ENCODE data around the gene PRKCE.

Gene PRKCE

GRCh38 chr2:46227674-46228289, 576.3 kb downstream of the PRKCE start:
- Histone ChIP-seq H3K4me3 (ENCODE audit: extremely low read depth, insufficient read depth, low read length, poor library complexity, severe bottlenecking) (no peak overlapping the region), H3K4me1 (ENCODE audit: control insufficient read depth, insufficient read depth, low read length, poor library complexity, severe bottlenecking) (peaks cover 12% of the 10 kb centered on the region), H3K36me3 (ENCODE audit: control insufficient read depth, insufficient read depth, low read length) (no peaks in the 10 kb centered on the region), H3K9me3 (ENCODE audit: control insufficient read depth, low read length) (no peaks in the 10 kb centered on the region), H3K27ac (ENCODE audit: low read depth, low read length, severe bottlenecking) (no peak overlapping the region)
- 92% methylated on average over 7 of the region's 7 CpGs for WGBS, 2 experiments (ENCODE audit: insufficient coverage in 2 of 2)

DNA sequence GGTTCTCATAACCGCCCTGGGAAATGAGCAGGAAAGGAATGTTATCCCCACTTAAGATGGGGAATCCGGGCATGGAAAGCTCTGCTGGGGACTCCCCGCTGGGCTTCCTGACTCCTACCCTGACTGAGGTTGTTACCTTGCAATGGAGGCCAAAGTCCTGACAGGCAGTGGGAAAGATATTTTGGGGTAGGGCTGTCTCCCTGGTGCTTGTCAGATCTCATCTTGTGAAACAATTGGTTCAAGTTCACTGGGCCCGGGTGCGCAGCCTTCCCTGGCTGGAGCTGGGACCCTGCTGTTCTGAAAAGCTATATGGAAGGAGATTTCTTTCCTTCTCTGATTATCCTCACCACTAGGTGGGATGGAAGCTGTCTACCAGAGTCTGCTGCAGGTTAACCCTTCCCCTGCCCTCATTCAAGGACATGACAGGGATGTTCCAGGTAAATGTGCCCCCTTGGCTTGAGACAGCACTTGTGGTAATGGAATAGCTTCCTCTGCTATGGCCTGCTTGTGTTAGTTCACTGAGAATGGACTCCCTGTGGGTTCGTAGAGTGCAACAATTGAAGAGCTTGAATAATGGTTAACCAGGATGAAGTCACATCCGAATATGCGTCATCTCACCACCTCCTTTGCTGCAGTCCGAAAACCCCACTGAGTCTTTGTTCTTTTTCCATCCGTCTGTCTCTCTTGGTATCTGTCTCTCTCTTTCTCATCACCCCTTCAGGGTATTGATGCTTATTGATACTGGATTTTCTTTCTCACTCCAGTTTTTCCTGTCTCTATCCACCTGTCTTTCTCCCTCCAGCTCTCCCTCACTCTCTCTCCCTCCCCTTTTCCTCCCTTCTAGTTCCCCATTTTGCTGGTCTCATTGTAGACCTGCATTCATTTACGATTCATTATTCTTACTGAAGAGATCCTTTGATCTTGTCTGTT, 577.9 kb downstream of the PRKCE start:
- 50 to 59% methylated on average over 7 to 8 of the region's 11 CpGs for WGBS, 2 experiments (ENCODE audit: insufficient coverage in 2 of 2)
- no peak overlapping the region for H3K27ac ChIP-seq (ENCODE audit: low read depth, low read length, severe bottlenecking)

DNA sequence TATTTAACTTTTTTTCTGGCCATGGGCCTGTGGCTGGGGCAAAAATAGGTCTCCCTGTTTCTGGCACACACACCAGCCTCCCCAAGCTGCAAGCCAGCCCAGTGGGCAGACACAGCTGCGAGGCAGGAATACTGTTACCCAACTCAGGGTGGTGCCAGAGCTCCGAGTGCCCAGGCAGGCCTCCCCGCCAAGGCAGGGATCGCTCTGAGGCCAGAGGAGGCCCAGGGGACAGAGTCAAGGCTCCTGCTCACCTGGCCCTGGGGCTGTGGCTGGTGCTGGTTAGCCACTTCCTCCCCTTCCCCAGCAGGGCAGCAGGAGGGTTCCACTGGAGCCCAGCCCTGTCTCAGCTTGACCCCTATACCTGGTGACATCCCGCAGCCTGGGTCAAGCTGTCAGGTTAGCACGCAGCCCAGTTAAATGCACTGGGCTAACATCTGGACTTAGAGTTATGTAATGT, 578.7 kb downstream of the PRKCE start:
- Histone ChIP-seq H3K4me3 (ENCODE audit: extremely low read depth, insufficient read depth, low read length, poor library complexity, severe bottlenecking) (no peak overlapping the region), H3K9me3 (ENCODE audit: control insufficient read depth, low read length) (no peaks in the 10 kb centered on the region), H3K36me3 (ENCODE audit: control insufficient read depth, insufficient read depth, low read length) (no peaks in the 10 kb centered on the region), H3K4me1 (ENCODE audit: control insufficient read depth, insufficient read depth, low read length, poor library complexity, severe bottlenecking) (peaks cover 12% of the 10 kb centered on the region), H3K27ac (ENCODE audit: low read depth, low read length, severe bottlenecking) (no peak overlapping the region)
- WGBS, 2 experiments (ENCODE audit: insufficient coverage in 2 of 2) = 81 to 86% methylated on average over 4 to 5 of the region's 6 CpGs

More for the DNA sequence above, 577.9 kb downstream of the PRKCE start:
- H3K4me1 ChIP-seq (ENCODE audit: control insufficient read depth, insufficient read depth, low read length, poor library complexity, severe bottlenecking) = peaks cover 12% of the 10 kb centered on the region
- H3K9me3 ChIP-seq (ENCODE audit: control insufficient read depth, low read length) = no peaks in the 10 kb centered on the region
- no peaks in the 10 kb centered on the region for H3K36me3 ChIP-seq (ENCODE audit: control insufficient read depth, insufficient read depth, low read length)
- no peak overlapping the region for H3K4me3 ChIP-seq (ENCODE audit: extremely low read depth, insufficient read depth, low read length, poor library complexity, severe bottlenecking)

- WGBS, 2 experiments (ENCODE audit: insufficient coverage in 2 of 2) = 94 to 96% methylated on average over 2 to 3 of the region's 4 CpGs
- H3K27ac ChIP-seq (ENCODE audit: low read depth, low read length, severe bottlenecking) = no peak overlapping the region
- H3K4me1 ChIP-seq (ENCODE audit: control insufficient read depth, insufficient read depth, low read length, poor library complexity, severe bottlenecking) = peaks cover 12% of the 10 kb centered on the region
- no peaks in the 10 kb centered on the region for H3K36me3 ChIP-seq (ENCODE audit: control insufficient read depth, insufficient read depth, low read length)
- H3K4me3 ChIP-seq (ENCODE audit: extremely low read depth, insufficient read depth, low read length, poor library complexity, severe bottlenecking) = no peak overlapping the region
- no peaks in the 10 kb centered on the region for H3K9me3 ChIP-seq (ENCODE audit: control insufficient read depth, low read length)
These were observed 579.4 kb downstream of the PRKCE start for GRCh38 chr2:46230677-46231425.

DNA sequence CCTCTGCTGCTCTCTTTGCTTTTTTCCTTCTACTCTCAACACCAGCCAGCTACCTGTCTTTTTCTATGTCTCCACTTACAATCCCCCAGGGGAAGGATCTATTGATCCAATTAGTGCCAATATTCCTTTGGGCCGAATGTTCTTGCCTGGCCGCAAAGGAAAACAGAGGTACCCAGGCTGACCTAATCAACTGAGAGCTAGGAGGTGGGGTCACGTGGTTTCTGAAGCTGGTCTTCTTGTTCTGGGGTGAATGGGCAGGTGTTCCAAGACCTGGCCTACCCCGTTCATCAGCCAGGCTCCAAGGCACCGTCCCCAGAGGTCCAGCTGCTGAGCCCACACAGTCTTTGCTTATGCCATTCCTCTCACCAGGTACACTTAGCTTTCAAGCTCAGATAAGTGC, 580.2 kb downstream of the PRKCE start:
- WGBS, 2 experiments (ENCODE audit: insufficient coverage in 2 of 2) = 94% methylated on average over 4 to 5 of the region's 5 CpGs
- peaks cover 12% of the 10 kb centered on the region for H3K4me1 ChIP-seq (ENCODE audit: control insufficient read depth, insufficient read depth, low read length, poor library complexity, severe bottlenecking)
- H3K9me3 ChIP-seq (ENCODE audit: control insufficient read depth, low read length) = no peaks in the 10 kb centered on the region
- no peak overlapping the region for H3K4me3 ChIP-seq (ENCODE audit: extremely low read depth, insufficient read depth, low read length, poor library complexity, severe bottlenecking)
- H3K36me3 ChIP-seq (ENCODE audit: control insufficient read depth, insufficient read depth, low read length) = no peaks in the 10 kb centered on the region
- no peak overlapping the region for H3K27ac ChIP-seq (ENCODE audit: low read depth, low read length, severe bottlenecking)

DNA sequence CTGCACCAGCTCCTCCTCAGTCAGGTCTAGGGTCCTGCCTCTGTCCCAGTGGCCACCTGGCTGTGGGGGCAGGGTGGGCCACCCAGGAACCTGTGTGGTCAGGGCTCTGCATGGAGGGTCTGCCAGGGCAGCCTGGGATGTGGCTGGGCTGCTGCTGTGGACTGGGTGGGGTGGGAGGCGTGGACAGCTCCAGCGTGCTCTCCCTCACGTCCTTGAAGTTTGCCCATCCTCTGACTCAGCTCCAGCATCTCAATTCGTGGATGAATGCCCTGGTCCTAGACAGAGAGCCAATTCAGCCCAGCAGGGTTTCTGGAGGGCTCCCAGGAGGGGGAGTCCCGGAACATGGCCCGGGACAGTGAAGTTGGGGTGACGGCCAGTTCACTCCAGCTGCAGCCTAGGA, 581.4 kb downstream of the PRKCE start:
- Histone ChIP-seq H3K9me3 (ENCODE audit: control insufficient read depth, low read length) (no peaks in the 10 kb centered on the region), H3K27ac (ENCODE audit: low read depth, low read length, severe bottlenecking) (no peak overlapping the region), H3K36me3 (ENCODE audit: control insufficient read depth, insufficient read depth, low read length) (no peaks in the 10 kb centered on the region), H3K4me1 (ENCODE audit: control insufficient read depth, insufficient read depth, low read length, poor library complexity, severe bottlenecking) (peaks cover 12% of the 10 kb centered on the region), H3K4me3 (ENCODE audit: extremely low read depth, insufficient read depth, low read length, poor library complexity, severe bottlenecking) (no peak overlapping the region)
- 66 to 93% methylated on average over 3 to 5 of the region's 7 CpGs for WGBS, 2 experiments (ENCODE audit: insufficient coverage in 2 of 2)

DNA sequence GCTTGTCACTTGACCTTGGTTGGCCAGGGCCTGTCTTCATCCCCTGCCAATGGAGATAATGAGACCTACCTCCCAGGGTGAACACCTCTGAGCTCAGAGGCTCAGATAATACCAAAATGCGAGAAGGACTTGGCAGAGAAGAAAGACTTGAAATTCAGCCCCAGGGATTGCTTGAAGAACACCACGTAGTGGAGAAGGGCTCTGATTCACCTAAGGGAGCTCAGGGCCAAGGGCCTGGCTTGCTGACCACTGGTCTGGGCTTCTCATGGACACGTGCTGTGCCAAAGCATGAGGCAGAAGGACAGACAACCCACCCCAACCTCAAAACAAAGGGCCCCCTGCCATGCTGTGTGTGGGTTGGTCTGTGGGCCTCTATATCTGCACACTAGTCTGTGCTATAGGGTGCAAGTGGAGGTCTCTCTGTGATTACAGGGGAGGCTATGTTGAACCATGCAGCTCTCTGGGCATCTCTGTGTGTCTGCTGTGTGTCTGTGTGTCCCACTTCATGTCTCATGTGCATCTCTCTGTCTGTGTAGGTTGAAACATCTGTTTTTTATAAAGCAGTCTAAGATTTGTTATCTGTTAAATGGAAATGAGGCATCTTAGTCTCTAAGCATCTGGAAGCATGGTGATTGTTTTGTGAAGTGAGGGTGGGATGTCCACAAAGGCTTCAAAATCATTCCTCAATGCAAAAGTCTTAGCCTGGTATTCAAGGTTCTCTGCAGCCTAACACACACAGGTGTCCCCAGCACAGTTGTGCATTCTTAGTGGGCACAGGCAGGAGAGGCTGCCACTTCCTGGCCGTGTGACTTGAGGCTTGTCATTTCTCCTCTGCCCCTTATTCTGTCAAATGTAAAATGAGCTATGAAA, 584.8 kb downstream of the PRKCE start:
- H3K27ac ChIP-seq (ENCODE audit: low read depth, low read length, severe bottlenecking) = no peak overlapping the region
- no peaks in the 10 kb centered on the region for H3K36me3 ChIP-seq (ENCODE audit: control insufficient read depth, insufficient read depth, low read length)
- WGBS, 2 experiments (ENCODE audit: insufficient coverage in 2 of 2) = 67 to 86% methylated on average over 2 of the region's 4 CpGs
- no peaks in the 10 kb centered on the region for H3K4me1 ChIP-seq (ENCODE audit: control insufficient read depth, insufficient read depth, low read length, poor library complexity, severe bottlenecking)
- H3K9me3 ChIP-seq (ENCODE audit: control insufficient read depth, low read length) = no peaks in the 10 kb centered on the region
- no peak overlapping the region for H3K4me3 ChIP-seq (ENCODE audit: extremely low read depth, insufficient read depth, low read length, poor library complexity, severe bottlenecking)

GRCh38 chr2:46236876-46237859, 585.7 kb downstream of the PRKCE start:
- WGBS, 2 experiments (ENCODE audit: insufficient coverage in 2 of 2) = 89 to 97% methylated on average over 1 to 2 of the region's 8 CpGs

More at GRCh38 chr2:46236876-46237859, 585.7 kb downstream of the PRKCE start:
- H3K9me3 ChIP-seq (ENCODE audit: control insufficient read depth, low read length) = no peaks in the 10 kb centered on the region
- no peak overlapping the region for H3K4me3 ChIP-seq (ENCODE audit: extremely low read depth, insufficient read depth, low read length, poor library complexity, severe bottlenecking)
- no peaks in the 10 kb centered on the region for H3K4me1 ChIP-seq (ENCODE audit: control insufficient read depth, insufficient read depth, low read length, poor library complexity, severe bottlenecking)
- H3K27ac ChIP-seq (ENCODE audit: low read depth, low read length, severe bottlenecking) = no peak overlapping the region
- H3K36me3 ChIP-seq (ENCODE audit: control insufficient read depth, insufficient read depth, low read length) = no peaks in the 10 kb centered on the region
